Prostate gland (tissue), 2 donors: ENCODE measurements around the gene FGGY. TPM values are rescaled to one million over a fixed set of nuclear protein-coding genes. Genes with fewer than 3 reads are reported as not detected.

Experiments used
- DNase-seq: peaks from one replicate; pipeline ENCODE4 v3.0.0-alpha.2; 2019; ENCODE audit warnings: low spot score
- H3K27ac ChIP-seq, 2 donors: fragments of 200-600 bp; sonication (generic); 2 replicates each; pipeline ENCODE4 v1.5.1; 2017 to 2019
- H3K27me3 ChIP-seq: fragments of 200-600 bp; sonication (generic); replicated peaks from 2 replicates; pipeline ENCODE4 v1.5.1; 2019; ENCODE audit not compliant: insufficient read depth
- H3K36me3 ChIP-seq, 2 donors: fragments of 200-600 bp; sonication (generic); 1 replicate in 1 of 2; 2 replicates in 1 of 2; pipeline versions ENCODE4 v1.5.1 to v1.8.1; 2017 to 2019
- H3K4me1 ChIP-seq: fragments of 200-600 bp; sonication (generic); replicated peaks from 2 replicates; pipeline ENCODE4 v1.5.1; 2019
- H3K4me3 ChIP-seq, 2 donors: fragments of 200-600 bp; sonication (generic); 2 replicates each; pipeline ENCODE4 v1.5.1; 2017 to 2019
- H3K9me3 ChIP-seq: fragments of 200-600 bp; sonication (generic); 2 replicates; pipeline ENCODE4 v1.5.1; 2017
- POLR2A ChIP-seq: fragments of 450-650 bp; IDR thresholded peaks from one replicate; pipeline ENCODE4 v1.6.1; 2016; ENCODE audit warnings: antibody characterized with exemption, mild to moderate bottlenecking
- POLR2AphosphoS5 ChIP-seq: sonication (generic); formaldehyde crosslinking; IDR thresholded peaks from one replicate; pipeline ENCODE4 v1.6.1; 2017; ENCODE audit warnings: antibody characterized with exemption
- WGBS: methylation state at CpG from one replicate; pipeline ENCODE4 v1.1.5; 2018; 5-methylcytosine and 5-hydroxymethylcytosine counted together
- intact Hi-C: fragments of 100-400 bp; cut with DNase I; formaldehyde crosslinking; loops from one replicate; pipeline ENCODE4 v1.14.2; 2022
- total RNA-seq, 2 donors: library from RNA; depleted of rRNA; stranded (reverse); fragments of >200 nt; gene quantifications; one replicate each; pipeline ENCODE4 v1.1.0, GENCODE V29; 2016
- TF ChIP-seq, protein P1 (sequence below), 4 experiments: fragments of 200-600 bp in 2 of 4; fragments of 450-650 bp in 2 of 4; sonication (generic) in 2 of 4; IDR thresholded peaks; 1 replicate in 3 of 4; 2 replicates in 1 of 4; pipeline ENCODE4 v1.5.1; 2016 to 2019; ENCODE audit warnings: antibody characterized with exemption in 4 of 4, mild to moderate bottlenecking in 2 of 4, moderate library complexity in 2 of 4

The FGGY gene
- total RNA-seq, 2 donors from 2014 or later = 28.6 to 32.2 TPM

DNA sequence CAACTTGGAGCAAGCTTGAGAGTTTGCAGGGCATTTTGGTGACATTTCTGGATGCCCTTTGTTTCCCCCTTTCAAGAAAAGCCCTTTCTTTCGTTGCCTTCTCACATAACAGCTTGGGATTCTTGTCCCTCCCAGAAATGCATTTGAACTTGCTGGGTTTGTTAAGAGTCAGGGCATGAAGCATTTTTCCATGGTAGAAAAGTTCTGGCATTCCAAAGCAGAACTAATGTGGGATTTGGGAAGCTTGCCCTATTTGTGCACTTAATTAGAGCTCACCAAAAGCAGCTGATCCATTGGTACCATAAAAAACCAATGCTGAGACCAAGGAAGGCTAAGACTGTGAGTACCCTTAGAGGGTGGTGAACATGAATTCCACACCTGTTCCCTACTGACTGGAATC is 418.1 kb downstream of the FGGY start:
- Histone ChIP-seq H3K27me3 (no peaks in the 10 kb centered on the region), H3K9me3 (no peaks in the 10 kb centered on the region), H3K4me1 (no peaks in the 10 kb centered on the region), H3K4me3 (no peak overlapping the region), H3K27ac (no peak overlapping the region), H3K36me3 (no peaks in the 10 kb centered on the region)
- DNase-seq = no peak
- WGBS = 54% methylated on average over 1 of the region's 1 CpG
- TF ChIP-seq POLR2AphosphoS5 (no peak), POLR2A (no peak)
- TF ChIP-seq, protein P1, sequence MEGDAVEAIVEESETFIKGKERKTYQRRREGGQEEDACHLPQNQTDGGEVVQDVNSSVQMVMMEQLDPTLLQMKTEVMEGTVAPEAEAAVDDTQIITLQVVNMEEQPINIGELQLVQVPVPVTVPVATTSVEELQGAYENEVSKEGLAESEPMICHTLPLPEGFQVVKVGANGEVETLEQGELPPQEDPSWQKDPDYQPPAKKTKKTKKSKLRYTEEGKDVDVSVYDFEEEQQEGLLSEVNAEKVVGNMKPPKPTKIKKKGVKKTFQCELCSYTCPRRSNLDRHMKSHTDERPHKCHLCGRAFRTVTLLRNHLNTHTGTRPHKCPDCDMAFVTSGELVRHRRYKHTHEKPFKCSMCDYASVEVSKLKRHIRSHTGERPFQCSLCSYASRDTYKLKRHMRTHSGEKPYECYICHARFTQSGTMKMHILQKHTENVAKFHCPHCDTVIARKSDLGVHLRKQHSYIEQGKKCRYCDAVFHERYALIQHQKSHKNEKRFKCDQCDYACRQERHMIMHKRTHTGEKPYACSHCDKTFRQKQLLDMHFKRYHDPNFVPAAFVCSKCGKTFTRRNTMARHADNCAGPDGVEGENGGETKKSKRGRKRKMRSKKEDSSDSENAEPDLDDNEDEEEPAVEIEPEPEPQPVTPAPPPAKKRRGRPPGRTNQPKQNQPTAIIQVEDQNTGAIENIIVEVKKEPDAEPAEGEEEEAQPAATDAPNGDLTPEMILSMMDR (IDR thresholded peaks at IDR 0.05) = no peak
- intact Hi-C loops = loop anchor here (5.0 kb wide), 1 partner anchor 973 kb away; no protein-coding TSS in a partner anchor

DNA sequence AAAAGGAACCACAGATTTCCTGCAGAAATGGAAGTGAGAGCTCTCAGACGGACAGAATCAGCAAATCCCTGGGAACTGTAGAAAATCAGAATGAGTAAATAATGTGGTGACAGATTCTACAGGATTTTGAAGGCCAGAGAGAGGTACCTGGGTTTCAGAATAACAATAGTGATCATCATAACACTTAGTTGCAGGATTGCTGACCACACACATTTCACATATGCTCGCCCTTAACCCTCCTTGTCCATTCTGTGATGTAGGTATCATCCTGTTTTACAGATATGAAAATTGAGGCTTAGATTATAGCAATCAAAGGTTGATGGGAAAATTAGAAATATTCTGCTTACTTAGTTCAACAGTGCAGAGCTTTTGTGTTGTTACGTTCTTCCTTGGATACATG is 419.9 kb downstream of the FGGY start:
- Histone ChIP-seq H3K36me3 (no peaks in the 10 kb centered on the region), H3K4me1 (no peaks in the 10 kb centered on the region), H3K27ac (peak overlapping the region in 1 of 2 donors; percentile 2), H3K9me3 (no peaks in the 10 kb centered on the region), H3K4me3 (no peak overlapping the region), H3K27me3 (no peaks in the 10 kb centered on the region)
- no peak for TF ChIP-seq POLR2A
- no peak for TF ChIP-seq POLR2AphosphoS5
- TF ChIP-seq, protein P1 (IDR thresholded peaks at IDR 0.05) = no peak
- no peak for DNase-seq
- intact Hi-C loops = loop anchor here (5.0 kb wide), 1 partner anchor 975 kb away; no protein-coding TSS in a partner anchor
- WGBS = 82% methylated on average over 3 of the region's 3 CpGs

- peak overlapping the region in 1 of 2 donors; percentile 57 for H3K27ac ChIP-seq
- H3K9me3 ChIP-seq = no peaks in the 10 kb centered on the region
- no peak overlapping the region for H3K4me3 ChIP-seq
- 86% methylated on average over 7 of the region's 7 CpGs for WGBS
- H3K4me1 ChIP-seq = no peaks in the 10 kb centered on the region
- TF ChIP-seq POLR2AphosphoS5 (no peak), POLR2A (no peak)
- TF ChIP-seq, protein P1 (IDR thresholded peaks at IDR 0.05) = peak in 2 of 4 experiments; percentile 23 to 33
- no peak for DNase-seq
- no peaks in the 10 kb centered on the region for H3K27me3 ChIP-seq
- no peaks in the 10 kb centered on the region for H3K36me3 ChIP-seq
- intact Hi-C loops = loop anchor here (5.0 kb wide), 1 partner anchor 976 kb away; no protein-coding TSS in a partner anchor
Observed at GRCh38 chr1:59718064-59718988, 421.4 kb downstream of the FGGY start.

DNA sequence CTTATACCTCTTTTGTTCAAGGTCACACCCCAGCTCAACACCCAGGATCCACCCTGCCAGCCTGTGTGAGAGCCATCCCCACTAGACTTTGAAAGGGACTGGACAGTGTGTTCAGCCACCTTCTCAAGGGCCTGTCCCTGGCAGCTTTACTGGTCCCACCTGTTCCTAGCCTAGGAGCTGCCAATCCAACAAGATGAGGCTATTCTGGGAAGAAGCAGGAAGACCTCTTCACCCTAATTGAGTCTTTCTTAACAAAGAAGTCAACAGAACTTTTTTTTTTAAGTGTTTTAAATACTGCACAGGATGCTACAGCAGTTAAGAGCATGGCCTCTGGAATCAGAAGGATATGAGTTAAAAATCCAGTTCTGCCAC is 422.1 kb downstream of the FGGY start:
- peak overlapping the region in 1 of 2 donors; percentile 57 for H3K27ac ChIP-seq
- TF ChIP-seq, protein P1 (IDR thresholded peaks at IDR 0.05) = no peak
- TF ChIP-seq POLR2A (no peak), POLR2AphosphoS5 (no peak)

More for the DNA sequence above, 422.1 kb downstream of the FGGY start:
- Histone ChIP-seq H3K9me3 (no peaks in the 10 kb centered on the region), H3K36me3 (no peaks in the 10 kb centered on the region), H3K4me1 (no peaks in the 10 kb centered on the region), H3K27me3 (no peaks in the 10 kb centered on the region), H3K4me3 (no peak overlapping the region)
- intact Hi-C loops = loop anchor here (5.0 kb wide), 1 partner anchor 977 kb away; no protein-coding TSS in a partner anchor
- no peak for DNase-seq
